ENCODE measurements around the gene CCDC73.
A peak's percentile ranks its signal among the peaks of the same experiment; 100 is the strongest.
"Not testable (repeated sequence)": the region's sequence is repeated elsewhere in the genome, so short reads cannot be mapped to it uniquely, and the experiment has no call there.

The CCDC73 gene

GRCh38 chr11:32723332-32723731, 71.1 kb downstream of the CCDC73 start:
- no peak overlapping the region for H3K4me2 ChIP-seq (ENCODE audit: low read length)
- H3K27ac ChIP-seq (ENCODE audit: low read length) = no peak overlapping the region
- H3K9me3 ChIP-seq (ENCODE audit: insufficient read depth, low read length) = no peaks in the 10 kb centered on the region
- no peaks in the 10 kb centered on the region for H3K4me1 ChIP-seq (ENCODE audit: low read length)
- H4K20me1 ChIP-seq (ENCODE audit: insufficient read depth, low read length) = no peaks in the 10 kb centered on the region
- H3K36me3 ChIP-seq (replicated peaks; ENCODE audit: low read depth, low read length) = no peaks in the 10 kb centered on the region
- H3K27me3 ChIP-seq (ENCODE audit: low read depth, low read length) = 0 out of 2 replicates have a peak, but pooled peaks cover 7% of the 10 kb centered on the region
- TF ChIP-seq CTCF (IDR thresholded peaks at IDR 0.05; ENCODE audit: low read depth, low read length) = no peak
- no peak for TF ChIP-seq EZH2phosphoT487 (IDR thresholded peaks at IDR 0.05; ENCODE audit: low read depth)
- no peak overlapping the region for H2AFZ ChIP-seq (ENCODE audit: low read depth, low read length)
- H3K9ac ChIP-seq (ENCODE audit: low read length) = no peak overlapping the region
- H3K4me3 ChIP-seq (ENCODE audit: low read length) = no peak overlapping the region
- H3K79me2 ChIP-seq (ENCODE audit: low read length) = no peaks in the 10 kb centered on the region

- TF ChIP-seq EZH2phosphoT487 (IDR thresholded peaks at IDR 0.05; ENCODE audit: low read depth) (no peak), CTCF (IDR thresholded peaks at IDR 0.05; ENCODE audit: low read depth, low read length) (no peak)
- no peaks in the 10 kb centered on the region for H3K9me3 ChIP-seq (ENCODE audit: insufficient read depth, low read length)
- no peak overlapping the region for H3K4me3 ChIP-seq (ENCODE audit: low read length)
- no peak overlapping the region for H2AFZ ChIP-seq (ENCODE audit: low read depth, low read length)
- 0 out of 2 replicates have a peak, but pooled peaks cover 9% of the 10 kb centered on the region for H3K27me3 ChIP-seq (ENCODE audit: low read depth, low read length)
- H3K27ac ChIP-seq (ENCODE audit: low read length) = no peak overlapping the region
- H3K79me2 ChIP-seq (ENCODE audit: low read length) = no peaks in the 10 kb centered on the region
- H3K36me3 ChIP-seq (replicated peaks; ENCODE audit: low read depth, low read length) = no peaks in the 10 kb centered on the region
- no peak overlapping the region for H3K9ac ChIP-seq (ENCODE audit: low read length)
- peaks cover 9% of the 10 kb centered on the region for H3K4me1 ChIP-seq (ENCODE audit: low read length)
- H3K4me2 ChIP-seq (ENCODE audit: low read length) = no peak overlapping the region
- H4K20me1 ChIP-seq (ENCODE audit: insufficient read depth, low read length) = no peaks in the 10 kb centered on the region
Observed at GRCh38 chr11:32722255-32722654, 72.2 kb downstream of the CCDC73 start.

- Histone ChIP-seq H3K4me2 (ENCODE audit: low read length) (no peak overlapping the region), H3K79me2 (ENCODE audit: low read length) (no peaks in the 10 kb centered on the region), H3K27ac (ENCODE audit: low read length) (no peak overlapping the region), H3K4me3 (ENCODE audit: low read length) (no peak overlapping the region), H4K20me1 (ENCODE audit: insufficient read depth, low read length) (no peaks in the 10 kb centered on the region), H3K9me3 (ENCODE audit: insufficient read depth, low read length) (no peaks in the 10 kb centered on the region), H3K9ac (ENCODE audit: low read length) (no peak overlapping the region), H3K27me3 (ENCODE audit: low read depth, low read length) (0 out of 2 replicates have a peak, but pooled peaks cover 7% of the 10 kb centered on the region), H2AFZ (ENCODE audit: low read depth, low read length) (no peak overlapping the region), H3K36me3 (replicated peaks; ENCODE audit: low read depth, low read length) (no peaks in the 10 kb centered on the region), H3K4me1 (ENCODE audit: low read length) (peaks cover 16% of the 10 kb centered on the region)
- TF ChIP-seq EZH2phosphoT487 (IDR thresholded peaks at IDR 0.05; ENCODE audit: low read depth) = no peak
- TF ChIP-seq CTCF (IDR thresholded peaks at IDR 0.05; ENCODE audit: low read depth, low read length) = peak; percentile 74
Observed at GRCh38 chr11:32713496-32713895, 81.0 kb downstream of the CCDC73 start.

- not testable (repeated sequence) for H3K9me3 ChIP-seq (ENCODE audit: insufficient read depth, low read length); H3K9ac ChIP-seq (ENCODE audit: low read length); H3K27me3 ChIP-seq (ENCODE audit: low read depth, low read length); H3K36me3 ChIP-seq (replicated peaks; ENCODE audit: low read depth, low read length); H3K27ac ChIP-seq (ENCODE audit: low read length); H4K20me1 ChIP-seq (ENCODE audit: insufficient read depth, low read length); H2AFZ ChIP-seq (ENCODE audit: low read depth, low read length); H3K4me2 ChIP-seq (ENCODE audit: low read length); H3K4me3 ChIP-seq (ENCODE audit: low read length); H3K79me2 ChIP-seq (ENCODE audit: low read length)
- H3K4me1 ChIP-seq (ENCODE audit: low read length) = peaks cover 13% of the 10 kb centered on the region
Observed at GRCh38 chr11:32708978-32709377, 85.5 kb downstream of the CCDC73 start.
